Renal cortex interstitium (tissue), 11 donors: ENCODE results near the gene ROPN1L. TPM values are rescaled to one million over a fixed set of nuclear protein-coding genes. Genes with fewer than 3 reads are reported as not detected.

ENCODE experiments used
- DNase-seq, 11 donors: peaks; one replicate each; pipeline ENCODE4 v3.0.0-alpha.2; 2013; ENCODE audit warnings: low read depth in 9 of 11, low spot score in 4 of 11; ENCODE audit errors: extremely low read depth in 1 of 11
- polyA plus RNA-seq, 3 donors: library from polyadenylated mRNA; unstranded; fragments of 120-200 nt; gene quantifications; one replicate each; pipeline ENCODE4 v1.2.1, GENCODE V29; 2013; ENCODE audit not compliant: insufficient read length in 3 of 3

Gene ROPN1L
- polyA plus RNA-seq, 3 donors = 0.37 to 1.6 (median 1.1) TPM

- no peak for DNase-seq
Measured at GRCh38 chr5:10421896-10422691, 19.6 kb upstream of the ROPN1L start.

- DNase-seq = no peak
Measured at GRCh38 chr5:10423022-10423421, 18.7 kb upstream of the ROPN1L start.

- peak in 8 of 11 donors; percentile 10 to 22 (median 15) for DNase-seq
Measured at GRCh38 chr5:10424124-10424731, 17.5 kb upstream of the ROPN1L start.

- no peak for DNase-seq
Measured at GRCh38 chr5:10427201-10427600, 14.5 kb upstream of the ROPN1L start.

- no peak for DNase-seq
Measured at GRCh38 chr5:10427978-10428377, 13.7 kb upstream of the ROPN1L start.

GRCh38 chr5:10431415-10431814 lies 10.3 kb upstream of the ROPN1L start:
- no peak for DNase-seq

GRCh38 chr5:10432059-10433008 lies 9.3 kb upstream of the ROPN1L start:
- DNase-seq = no peak

- DNase-seq = no peak
Measured at GRCh38 chr5:10434392-10434791, 7.3 kb upstream of the ROPN1L start.

- no peak for DNase-seq
Measured at GRCh38 chr5:10438301-10438700, 3.4 kb upstream of the ROPN1L start.

GRCh38 chr5:10439692-10440091 lies 2.0 kb upstream of the ROPN1L start:
- DNase-seq = no peak

GRCh38 chr5:10440367-10440990 lies 1.2 kb upstream of the ROPN1L start:
- no peak for DNase-seq

- peak in 2 of 11 donors; percentile 10 to 19 for DNase-seq
Measured at GRCh38 chr5:10441992-10442435, 335 bp downstream of the ROPN1L start.

GRCh38 chr5:10442576-10442975 lies 897 bp downstream of the ROPN1L start:
- DNase-seq = no peak

- no peak for DNase-seq
Measured at GRCh38 chr5:10445352-10445751, 3.7 kb downstream of the ROPN1L start.

- DNase-seq = no peak
Measured at GRCh38 chr5:10446490-10446889, 4.8 kb downstream of the ROPN1L start.

GRCh38 chr5:10447041-10447440 lies 5.4 kb downstream of the ROPN1L start:
- DNase-seq = no peak

GRCh38 chr5:10448754-10449360 lies 7.2 kb downstream of the ROPN1L start:
- DNase-seq = no peak

GRCh38 chr5:10451137-10451824 lies 9.6 kb downstream of the ROPN1L start:
- DNase-seq = no peak
